Neural cell (in vitro differentiated cells): ENCODE data around the gene GPR35. TPM values are rescaled to one million over a fixed set of nuclear protein-coding genes. Genes with fewer than 3 reads are reported as not detected.

Source experiments
- H2AFZ ChIP-seq: fragments of 200-600, 300-800 bp; sonication (generic), shearing (Covaris generic); 2 replicates; pipeline ENCODE4 v1.6.0; 2014; ENCODE audit warnings: low read depth, mild to moderate bottlenecking, antibody characterized with exemption, low read length, moderate library complexity
- H3F3A ChIP-seq: fragments of 200-600 bp; shearing (Covaris generic); 2 replicates; pipeline ENCODE4 v1.6.1; 2016; ENCODE audit warnings: mild to moderate bottlenecking, moderate library complexity, mixed read lengths, antibody characterized with exemption, low read length; ENCODE audit not compliant: insufficient read depth, poor library complexity, severe bottlenecking
- H3K27ac ChIP-seq: fragments of 200-600, 300-800 bp; sonication (generic), shearing (Covaris generic); 2 replicates; pipeline ENCODE4 v1.5.1; 2014; ENCODE audit warnings: mild to moderate bottlenecking, low read length, moderate library complexity
- H3K27me3 ChIP-seq: fragments of 300-800, 200-600 bp; sonication (generic), shearing (Covaris generic); 2 replicates; pipeline ENCODE4 v1.6.0; 2014; ENCODE audit warnings: mild to moderate bottlenecking, low read depth, low read length, moderate library complexity; ENCODE audit not compliant: insufficient read depth
- H3K36me3 ChIP-seq: fragments of 300-800, 200-600 bp; sonication (generic), shearing (Covaris generic); 2 replicates; pipeline ENCODE4 v1.5.1; 2014; ENCODE audit warnings: mild to moderate bottlenecking, antibody characterized with exemption, low read length, moderate library complexity; ENCODE audit not compliant: insufficient read depth
- H3K4me2 ChIP-seq: fragments of 300-800, 200-600 bp; sonication (generic), shearing (Covaris generic); 2 replicates; pipeline ENCODE4 v1.6.0; 2014; ENCODE audit warnings: mild to moderate bottlenecking, low read length
- H3K4me3 ChIP-seq: fragments of 300-800, 200-600 bp; sonication (generic), shearing (Covaris generic); 2 replicates; pipeline ENCODE4 v1.5.1; 2014; ENCODE audit warnings: mild to moderate bottlenecking, low read length, moderate library complexity
- H3K79me2 ChIP-seq: fragments of 200-600 bp; shearing (Covaris generic); replicated peaks from 2 replicates; pipeline ENCODE4 v1.6.0; 2014; ENCODE audit warnings: mild to moderate bottlenecking, low read length, moderate library complexity; ENCODE audit not compliant: insufficient read depth
- H3K9ac ChIP-seq: fragments of 300-800, 200-600 bp; sonication (generic), shearing (Covaris generic); 2 replicates; pipeline ENCODE4 v1.6.1; 2016; ENCODE audit warnings: mild to moderate bottlenecking, low read length, mixed read lengths
- H3K9me2 ChIP-seq: fragments of 200-600 bp; shearing (Covaris generic); 2 replicates; pipeline ENCODE4 v1.6.1; 2016; ENCODE audit warnings: mild to moderate bottlenecking, low read length, mixed read lengths; ENCODE audit not compliant: insufficient read depth
- H3K9me3 ChIP-seq: fragments of 200-600, 300-800 bp; sonication (generic), shearing (Covaris generic); 2 replicates; pipeline ENCODE4 v1.6.1; 2016; ENCODE audit warnings: mild to moderate bottlenecking, mixed run types, low read length, moderate library complexity, mixed read lengths
- H4K20me1 ChIP-seq: fragments of 200-600 bp; shearing (Covaris generic); 2 replicates; pipeline ENCODE4 v1.6.1; 2016; ENCODE audit warnings: mild to moderate bottlenecking, mixed run types; ENCODE audit not compliant: insufficient read depth
- CTCF ChIP-seq: fragments of 450-650 bp; IDR thresholded peaks from 2 replicates; pipeline ENCODE4 v1.5.1; 2014; ENCODE audit warnings: antibody characterized with exemption, mild to moderate bottlenecking, moderate library complexity; ENCODE audit not compliant: poor library complexity, severe bottlenecking
- EP300 ChIP-seq: fragments of 450-650 bp; conservative IDR thresholded peaks from 2 replicates; pipeline ENCODE4 v1.6.1; 2014; ENCODE audit warnings: antibody characterized with exemption, mild to moderate bottlenecking, moderate library complexity; ENCODE audit not compliant: poor library complexity, severe bottlenecking
- EZH2 ChIP-seq: fragments of 200-600, 300-800 bp; shearing (Covaris generic), sonication (generic); IDR thresholded peaks from 2 replicates; pipeline ENCODE4 v1.6.1; 2014; ENCODE audit warnings: antibody characterized with exemption, low read length, borderline replicate concordance, mild to moderate bottlenecking; ENCODE audit not compliant: insufficient read depth, poor library complexity, severe bottlenecking
- MXI1 ChIP-seq: fragments of 450-650 bp; conservative IDR thresholded peaks from 2 replicates; pipeline ENCODE4 v1.6.1; 2014; ENCODE audit warnings: antibody characterized with exemption, mild to moderate bottlenecking; ENCODE audit not compliant: poor library complexity, severe bottlenecking
- RAD21 ChIP-seq: fragments of 450-650 bp; conservative IDR thresholded peaks from 2 replicates; pipeline ENCODE4 v1.6.1; 2014; ENCODE audit warnings: antibody characterized with exemption, mild to moderate bottlenecking, moderate library complexity
- SMC3 ChIP-seq: fragments of 450-650 bp; conservative IDR thresholded peaks from 2 replicates; pipeline ENCODE4 v1.6.1; 2014; ENCODE audit warnings: antibody characterized with exemption, mild to moderate bottlenecking, moderate library complexity; ENCODE audit not compliant: poor library complexity
- TAF1 ChIP-seq: IDR thresholded peaks from 2 replicates; pipeline ENCODE4 v1.6.1; 2012; ENCODE audit warnings: low read depth
- polyA plus RNA-seq: library from polyadenylated mRNA; depleted of rRNA; stranded (reverse); fragments of >200 nt; gene quantifications from 2 replicates; pipeline ENCODE4 v1.2.3, GENCODE V29; 2014
- TF ChIP-seq, protein P1 (sequence below): IDR thresholded peaks from 2 replicates; pipeline ENCODE4 v1.6.1; 2012; ENCODE audit warnings: borderline replicate concordance

Gene GPR35
- polyA plus RNA-seq, 1 donor from 2014 or later, result 2.8 TPM

- no peak for TF ChIP-seq CTCF
- no peak for TF ChIP-seq SMC3
- no peak for TF ChIP-seq MXI1
- TF ChIP-seq, protein P1, sequence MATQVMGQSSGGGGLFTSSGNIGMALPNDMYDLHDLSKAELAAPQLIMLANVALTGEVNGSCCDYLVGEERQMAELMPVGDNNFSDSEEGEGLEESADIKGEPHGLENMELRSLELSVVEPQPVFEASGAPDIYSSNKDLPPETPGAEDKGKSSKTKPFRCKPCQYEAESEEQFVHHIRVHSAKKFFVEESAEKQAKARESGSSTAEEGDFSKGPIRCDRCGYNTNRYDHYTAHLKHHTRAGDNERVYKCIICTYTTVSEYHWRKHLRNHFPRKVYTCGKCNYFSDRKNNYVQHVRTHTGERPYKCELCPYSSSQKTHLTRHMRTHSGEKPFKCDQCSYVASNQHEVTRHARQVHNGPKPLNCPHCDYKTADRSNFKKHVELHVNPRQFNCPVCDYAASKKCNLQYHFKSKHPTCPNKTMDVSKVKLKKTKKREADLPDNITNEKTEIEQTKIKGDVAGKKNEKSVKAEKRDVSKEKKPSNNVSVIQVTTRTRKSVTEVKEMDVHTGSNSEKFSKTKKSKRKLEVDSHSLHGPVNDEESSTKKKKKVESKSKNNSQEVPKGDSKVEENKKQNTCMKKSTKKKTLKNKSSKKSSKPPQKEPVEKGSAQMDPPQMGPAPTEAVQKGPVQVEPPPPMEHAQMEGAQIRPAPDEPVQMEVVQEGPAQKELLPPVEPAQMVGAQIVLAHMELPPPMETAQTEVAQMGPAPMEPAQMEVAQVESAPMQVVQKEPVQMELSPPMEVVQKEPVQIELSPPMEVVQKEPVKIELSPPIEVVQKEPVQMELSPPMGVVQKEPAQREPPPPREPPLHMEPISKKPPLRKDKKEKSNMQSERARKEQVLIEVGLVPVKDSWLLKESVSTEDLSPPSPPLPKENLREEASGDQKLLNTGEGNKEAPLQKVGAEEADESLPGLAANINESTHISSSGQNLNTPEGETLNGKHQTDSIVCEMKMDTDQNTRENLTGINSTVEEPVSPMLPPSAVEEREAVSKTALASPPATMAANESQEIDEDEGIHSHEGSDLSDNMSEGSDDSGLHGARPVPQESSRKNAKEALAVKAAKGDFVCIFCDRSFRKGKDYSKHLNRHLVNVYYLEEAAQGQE, result no peak
- no peak for TF ChIP-seq EZH2
- no peak for TF ChIP-seq TAF1
Observed at GRCh38 chr2:240628507-240628807, 3.2 kb downstream of the GPR35 start.

GRCh38 chr2:240628808-240629618 lies 3.7 kb downstream of the GPR35 start:
- H3F3A ChIP-seq, result no peaks in the 10 kb centered on the region
- TF ChIP-seq MXI1 (no peak), TAF1 (no peak), SMC3 (no peak), RAD21 (no peak), CTCF (no peak), EP300 (no peak)
- TF ChIP-seq, protein P1, result no peak
- H3K9ac ChIP-seq, result no peak overlapping the region
- H3K4me2 ChIP-seq, result no peak overlapping the region
- no peaks in the 10 kb centered on the region for H3K79me2 ChIP-seq
- no peaks in the 10 kb centered on the region for H4K20me1 ChIP-seq
- H3K4me3 ChIP-seq, result no peak overlapping the region
- no peak overlapping the region for H2AFZ ChIP-seq
- H3K27ac ChIP-seq, result no peak overlapping the region
- no peaks in the 10 kb centered on the region for H3K9me3 ChIP-seq
- no peaks in the 10 kb centered on the region for H3K27me3 ChIP-seq
- H3K9me2 ChIP-seq, result no peaks in the 10 kb centered on the region
- no peaks in the 10 kb centered on the region for H3K36me3 ChIP-seq

More at GRCh38 chr2:240628507-240628807, 3.2 kb downstream of the GPR35 start:
- Histone ChIP-seq H3K27ac (no peak overlapping the region), H3K27me3 (no peaks in the 10 kb centered on the region), H4K20me1 (no peaks in the 10 kb centered on the region), H2AFZ (no peak overlapping the region), H3K4me3 (no peak overlapping the region), H3K9ac (no peak overlapping the region), H3K9me3 (no peaks in the 10 kb centered on the region), H3K9me2 (no peaks in the 10 kb centered on the region), H3K79me2 (no peaks in the 10 kb centered on the region), H3F3A (no peaks in the 10 kb centered on the region), H3K4me2 (no peak overlapping the region), H3K36me3 (no peaks in the 10 kb centered on the region)
